HG02642 (cell line): ENCODE data around the gene GAGE12J.
"Not testable (repeated sequence)": the region's sequence is repeated elsewhere in the genome, so short reads cannot be mapped to it uniquely, and the experiment has no call there.

Source experiments
- ATAC-seq: cut with Tn5 transposase; IDR thresholded peaks from one replicate; pipeline ENCODE4 v1.9.1; 2021; ENCODE audit warnings: mild to moderate bottlenecking; ENCODE audit not compliant: unreplicated experiment, poor library complexity

The GAGE12J gene

GRCh38 chrX:49309401-49309981 lies 12.3 kb upstream of the GAGE12J start:
- ATAC-seq: no peak

GRCh38 chrX:49310371-49310770 lies 11.5 kb upstream of the GAGE12J start:
- ATAC-seq: no peak

- ATAC-seq: no peak
Observed at GRCh38 chrX:49312176-49312575, 9.7 kb upstream of the GAGE12J start.

- no peak for ATAC-seq
Observed at GRCh38 chrX:49316085-49316484, 5.8 kb upstream of the GAGE12J start.

GRCh38 chrX:49322266-49322665 lies 429 bp downstream of the GAGE12J start:
- ATAC-seq: not testable (repeated sequence)

DNA sequence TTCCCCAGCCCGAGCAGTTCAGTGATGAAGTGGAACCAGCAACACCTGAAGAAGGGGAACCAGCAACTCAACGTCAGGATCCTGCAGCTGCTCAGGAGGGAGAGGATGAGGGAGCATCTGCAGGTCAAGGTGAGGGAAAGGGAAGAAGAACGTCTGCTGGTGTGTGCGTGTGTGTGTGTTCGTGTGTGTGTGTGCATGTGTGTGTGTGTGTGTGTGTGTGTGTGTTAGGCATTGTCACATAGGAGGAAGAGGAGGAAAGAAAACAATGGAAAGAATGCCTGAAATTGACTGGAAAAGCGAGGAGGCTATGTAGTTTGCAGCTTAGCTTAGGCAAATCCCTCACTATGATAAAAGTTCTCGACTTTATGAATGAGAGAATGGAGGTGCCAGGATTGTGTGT lies 1.9 kb downstream of the GAGE12J start:
- ATAC-seq: not testable (repeated sequence)

DNA sequence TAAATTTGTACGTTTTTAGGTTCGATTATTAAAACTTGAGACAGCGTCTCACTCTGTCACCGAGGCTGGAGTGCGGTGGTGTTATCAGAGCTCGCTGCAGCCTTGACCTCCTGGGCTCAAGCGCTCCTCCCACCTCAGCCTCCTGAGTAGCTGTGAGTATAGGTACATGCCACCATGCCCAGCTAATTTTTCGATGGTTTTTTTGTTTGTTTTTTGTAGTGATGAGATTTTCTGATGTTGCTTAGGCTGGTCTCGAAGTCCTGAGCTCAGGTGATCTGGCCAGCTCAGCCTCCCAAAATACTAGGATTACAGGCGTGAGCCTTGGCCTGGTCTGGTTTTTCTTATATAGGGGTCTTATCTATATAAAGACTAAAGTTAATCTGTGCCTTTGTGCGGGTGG lies 8.6 kb downstream of the GAGE12J start:
- ATAC-seq: not testable (repeated sequence)

DNA sequence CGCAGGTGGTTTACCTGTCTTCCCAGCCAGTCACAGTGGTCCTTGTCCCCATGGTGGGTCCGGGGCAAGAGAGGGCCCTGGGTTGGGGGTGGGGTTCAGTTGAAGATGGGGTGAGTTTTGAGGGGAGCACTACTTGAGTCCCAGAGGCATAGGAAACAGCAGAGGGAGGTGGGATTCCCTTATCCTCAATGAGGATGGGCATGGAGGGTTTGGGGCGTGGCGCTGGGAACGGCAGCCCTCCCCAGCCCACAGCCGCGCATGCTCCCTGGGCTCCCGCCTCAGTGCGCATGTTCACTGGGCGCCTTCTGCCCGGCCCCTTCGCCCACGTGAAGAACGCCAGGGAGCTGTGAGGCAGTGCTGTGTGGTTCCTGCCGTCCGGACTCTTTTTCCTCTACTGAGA lies 9.4 kb downstream of the GAGE12J start, which contains the start of gene GAGE13:
Gene GAGE13 (plus strand): TSS at position 301 of the 400 bp plus-strand sequence. CDS start 1,156 bp downstream, outside the sequence.
- ATAC-seq: not testable (repeated sequence)

DNA sequence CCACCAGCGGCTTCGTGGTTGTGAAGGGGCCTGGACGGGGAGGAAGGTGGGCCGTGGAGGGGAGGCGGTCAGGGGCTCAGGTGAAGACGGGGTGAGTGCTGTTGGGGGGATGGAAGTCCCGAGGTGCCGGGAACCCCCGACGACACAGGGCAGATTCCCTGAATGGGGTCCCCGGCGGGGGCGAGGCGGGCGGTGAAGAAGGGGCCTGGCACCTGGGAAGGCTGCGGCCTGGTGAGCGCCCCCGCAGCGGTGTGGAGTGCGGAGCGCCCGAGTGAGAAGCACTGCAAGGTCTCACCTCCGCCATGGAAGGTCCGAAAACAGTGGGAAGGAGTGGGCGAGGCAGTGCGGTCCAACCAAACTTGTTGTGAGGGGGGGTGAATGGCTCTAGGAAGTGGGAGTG lies 10.0 kb downstream of the GAGE12J start:
- not testable (repeated sequence) for ATAC-seq

DNA sequence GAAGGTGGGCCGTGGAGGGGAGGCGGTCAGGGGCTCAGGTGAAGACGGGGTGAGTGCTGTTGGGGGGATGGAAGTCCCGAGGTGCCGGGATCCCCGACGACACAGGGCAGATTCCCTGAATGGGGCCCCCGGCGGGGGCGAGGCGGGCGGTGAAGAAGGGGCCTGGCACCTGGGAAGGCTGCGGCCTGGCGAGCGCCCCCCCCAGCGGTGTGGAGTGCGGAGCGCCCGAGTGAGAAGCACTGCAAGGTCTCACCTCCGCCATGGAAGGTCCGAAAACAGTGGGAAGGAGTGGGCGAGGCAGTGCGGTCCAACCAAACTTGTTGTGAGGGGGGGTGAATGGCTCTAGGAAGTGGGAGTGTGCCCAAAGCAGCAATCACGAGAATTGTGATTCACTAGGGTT lies 19.6 kb downstream of the GAGE12J start:
- ATAC-seq: not testable (repeated sequence)

GRCh38 chrX:49344496-49345175 lies 22.8 kb downstream of the GAGE12J start:
- ATAC-seq: not testable (repeated sequence)

- ATAC-seq: not testable (repeated sequence)
Observed at GRCh38 chrX:49345402-49345801, 23.6 kb downstream of the GAGE12J start.

- ATAC-seq: not testable (repeated sequence)
Observed at GRCh38 chrX:49346150-49346549, 24.3 kb downstream of the GAGE12J start.
